ENCODE results near the gene ALOX12. TPM values are rescaled to one million over a fixed set of nuclear protein-coding genes. Genes with fewer than 3 reads are reported as not detected.
"Not testable (repeated sequence)": the region's sequence is repeated elsewhere in the genome, so short reads cannot be mapped to it uniquely, and the experiment has no call there.

Gene ALOX12
- polyA plus RNA-seq, 1 donor (not counting 4 experiments of a cell fraction or from before 2014, with no cell fraction given), result 0.35 TPM

- no peaks in the 10 kb centered on the region for H3K36me3 ChIP-seq (ENCODE audit: control insufficient read depth in 2 of 2, extremely low read depth in 1 of 2, insufficient read depth in 2 of 2, low read length in 2 of 2)
- peak overlapping the region; percentile 99 for H3K4me2 ChIP-seq (ENCODE audit: control insufficient read depth, extremely low read depth, insufficient read depth, low read depth, low read length)
- dilution Hi-C loops (cut with MboI; ENCODE audit: extremely low pct_ligation_motif_present, low sequenced_read_pairs), result no loop called here
- H3K79me2 ChIP-seq (ENCODE audit: control insufficient read depth, insufficient read depth, low read length), result no peaks in the 10 kb centered on the region
- no peak for DNase-seq (ENCODE audit: low read depth, low spot score)
- H3K9me1 ChIP-seq (ENCODE audit: control insufficient read depth, extremely low read depth, insufficient read depth, low read length), result no peaks in the 10 kb centered on the region
- H3K4me1 ChIP-seq (ENCODE audit: control insufficient read depth, extremely low read depth, insufficient read depth, low read length), result peaks cover 29% of the 10 kb centered on the region
- FAIRE-seq, result no peak
- TF ChIP-seq EZH2 (IDR thresholded peaks at IDR 0.05; ENCODE audit: low read length) (no peak), CTCF (optimal IDR thresholded peaks at IDR 0.05 in 1 of 3, IDR thresholded peaks at IDR 0.05 in 1 of 3, conservative IDR thresholded peaks at IDR 0.05 in 1 of 3; ENCODE audit: extremely low read depth in 1 of 3, insufficient read depth in 2 of 3, low read length in 3 of 3) (no peak)
- no peak overlapping the region for H3K27ac ChIP-seq (ENCODE audit: control insufficient read depth, insufficient read depth, low read length)
- no peak overlapping the region for H3K4me3 ChIP-seq (ENCODE audit: control insufficient read depth in 2 of 3, extremely low read depth in 1 of 3, insufficient read depth in 2 of 3, low read depth in 1 of 3, low read length in 3 of 3)
- H3K27me3 ChIP-seq (ENCODE audit: control insufficient read depth, extremely low read depth, insufficient read depth, low read length), result peaks cover 15% of the 10 kb centered on the region
- no peak overlapping the region for H2AFZ ChIP-seq (ENCODE audit: control insufficient read depth, low read length)
- H3K9me3 ChIP-seq (ENCODE audit: control insufficient read depth, low read depth, low read length), result no peaks in the 10 kb centered on the region
- peak overlapping the region; percentile 62 for H3K9ac ChIP-seq (ENCODE audit: control insufficient read depth, extremely low read depth, insufficient read depth, low read length)
- H4K20me1 ChIP-seq (ENCODE audit: control insufficient read depth, extremely low read depth, insufficient read depth, low read length), result no peaks in the 10 kb centered on the region
Measured at GRCh38 chr17:7047566-7047965, 51.7 kb downstream of the ALOX12 start.

- H3K4me3 ChIP-seq (ENCODE audit: control insufficient read depth in 2 of 3, extremely low read depth in 1 of 3, insufficient read depth in 2 of 3, low read depth in 1 of 3, low read length in 3 of 3), result no peak overlapping the region
- no peak for TF ChIP-seq CTCF (optimal IDR thresholded peaks at IDR 0.05 in 1 of 3, IDR thresholded peaks at IDR 0.05 in 1 of 3, conservative IDR thresholded peaks at IDR 0.05 in 1 of 3; ENCODE audit: extremely low read depth in 1 of 3, insufficient read depth in 2 of 3, low read length in 3 of 3)
- TF ChIP-seq EZH2 (IDR thresholded peaks at IDR 0.05; ENCODE audit: low read length), result no peak
- dilution Hi-C loops (cut with MboI; ENCODE audit: extremely low pct_ligation_motif_present, low sequenced_read_pairs), result no loop called here
- no peak overlapping the region for H3K27ac ChIP-seq (ENCODE audit: control insufficient read depth, insufficient read depth, low read length)
- DNase-seq (ENCODE audit: low read depth, low spot score), result no peak
- FAIRE-seq, result no peak
- H2AFZ ChIP-seq (ENCODE audit: control insufficient read depth, low read length), result no peak overlapping the region
- H3K9ac ChIP-seq (ENCODE audit: control insufficient read depth, extremely low read depth, insufficient read depth, low read length), result no peak overlapping the region
- H4K20me1 ChIP-seq (ENCODE audit: control insufficient read depth, extremely low read depth, insufficient read depth, low read length), result no peaks in the 10 kb centered on the region
- peaks cover 21% of the 10 kb centered on the region for H3K4me1 ChIP-seq (ENCODE audit: control insufficient read depth, extremely low read depth, insufficient read depth, low read length)
- no peak overlapping the region for H3K4me2 ChIP-seq (ENCODE audit: control insufficient read depth, extremely low read depth, insufficient read depth, low read depth, low read length)
- peaks cover 1% of the 10 kb centered on the region for H3K27me3 ChIP-seq (ENCODE audit: control insufficient read depth, extremely low read depth, insufficient read depth, low read length)
- no peaks in the 10 kb centered on the region for H3K79me2 ChIP-seq (ENCODE audit: control insufficient read depth, insufficient read depth, low read length)
- no peaks in the 10 kb centered on the region for H3K9me3 ChIP-seq (ENCODE audit: control insufficient read depth, low read depth, low read length)
- H3K36me3 ChIP-seq (ENCODE audit: control insufficient read depth in 2 of 2, extremely low read depth in 1 of 2, insufficient read depth in 2 of 2, low read length in 2 of 2), result no peaks in the 10 kb centered on the region
- no peaks in the 10 kb centered on the region for H3K9me1 ChIP-seq (ENCODE audit: control insufficient read depth, extremely low read depth, insufficient read depth, low read length)
Measured at GRCh38 chr17:7048968-7049367, 53.1 kb downstream of the ALOX12 start.

- dilution Hi-C loops (cut with MboI; ENCODE audit: extremely low pct_ligation_motif_present, low sequenced_read_pairs); H3K4me2 ChIP-seq (ENCODE audit: control insufficient read depth, extremely low read depth, insufficient read depth, low read depth, low read length); H3K27me3 ChIP-seq (ENCODE audit: control insufficient read depth, extremely low read depth, insufficient read depth, low read length); H4K20me1 ChIP-seq (ENCODE audit: control insufficient read depth, extremely low read depth, insufficient read depth, low read length); FAIRE-seq; DNase-seq (ENCODE audit: low read depth, low spot score); H2AFZ ChIP-seq (ENCODE audit: control insufficient read depth, low read length); H3K79me2 ChIP-seq (ENCODE audit: control insufficient read depth, insufficient read depth, low read length); H3K9me3 ChIP-seq (ENCODE audit: control insufficient read depth, low read depth, low read length); H3K4me3 ChIP-seq (ENCODE audit: control insufficient read depth in 2 of 3, extremely low read depth in 1 of 3, insufficient read depth in 2 of 3, low read depth in 1 of 3, low read length in 3 of 3); H3K36me3 ChIP-seq (ENCODE audit: control insufficient read depth in 2 of 2, extremely low read depth in 1 of 2, insufficient read depth in 2 of 2, low read length in 2 of 2); H3K27ac ChIP-seq (ENCODE audit: control insufficient read depth, insufficient read depth, low read length); H3K9ac ChIP-seq (ENCODE audit: control insufficient read depth, extremely low read depth, insufficient read depth, low read length); H3K9me1 ChIP-seq (ENCODE audit: control insufficient read depth, extremely low read depth, insufficient read depth, low read length): not testable (repeated sequence)
- peaks cover 18% of the 10 kb centered on the region for H3K4me1 ChIP-seq (ENCODE audit: control insufficient read depth, extremely low read depth, insufficient read depth, low read length)
Measured at GRCh38 chr17:7050583-7050982, 54.7 kb downstream of the ALOX12 start.

Data from keratinocyte (primary cell).